H9 (cell line): Measurements from ENCODE around the gene LMBRD2. TPM values are rescaled to one million over a fixed set of nuclear protein-coding genes. Genes with fewer than 3 reads are reported as not detected.
A peak's percentile ranks its signal among the peaks of the same experiment; 100 is the strongest.

Source experiments
- DNase-seq: peaks from one replicate; pipeline ENCODE4 v3.0.0-alpha.2; 2017
- H2AFZ ChIP-seq: one replicate; pipeline ENCODE4 v1.6.1; 2013; ENCODE audit warnings: mild to moderate bottlenecking, low read length, control low read depth, moderate library complexity
- H2AK5ac ChIP-seq: 2 replicates; pipeline ENCODE4 v1.6.1; 2013; ENCODE audit warnings: low read length, control low read depth, mixed read lengths; ENCODE audit not compliant: insufficient read length
- H2BK120ac ChIP-seq: one replicate; pipeline ENCODE4 v1.6.1; 2013; ENCODE audit warnings: low read depth, mild to moderate bottlenecking, low read length, control low read depth, inconsistent platforms; ENCODE audit not compliant: poor library complexity, severe bottlenecking
- H2BK12ac ChIP-seq: 2 replicates; pipeline ENCODE4 v1.6.1; 2013; ENCODE audit warnings: low read length, control low read depth, mixed read lengths, low read depth; ENCODE audit not compliant: insufficient read length
- H2BK15ac ChIP-seq: 2 replicates; pipeline ENCODE4 v1.6.1; 2013; ENCODE audit warnings: low read depth, low read length, control low read depth
- H2BK20ac ChIP-seq: one replicate; pipeline ENCODE4 v1.6.1; 2013; ENCODE audit warnings: low read depth, mild to moderate bottlenecking, low read length, control low read depth, inconsistent platforms; ENCODE audit not compliant: poor library complexity, severe bottlenecking
- H2BK5ac ChIP-seq: 2 replicates; pipeline ENCODE4 v1.6.1; 2013; ENCODE audit warnings: low read length, control low read depth, mixed read lengths; ENCODE audit not compliant: insufficient read length
- H3K14ac ChIP-seq: 2 replicates; pipeline ENCODE4 v1.6.1; 2013; ENCODE audit warnings: low read length, control low read depth; ENCODE audit not compliant: insufficient read depth
- H3K18ac ChIP-seq: 2 replicates; pipeline ENCODE4 v1.6.1; 2013; ENCODE audit warnings: low read depth, mild to moderate bottlenecking, mixed read lengths, low read length, control low read depth; ENCODE audit not compliant: insufficient read length
- H3K23ac ChIP-seq: 2 replicates; pipeline ENCODE4 v1.6.1; 2013; ENCODE audit warnings: low read length, control low read depth, mixed read lengths, low read depth; ENCODE audit not compliant: insufficient read length
- H3K23me2 ChIP-seq: 2 replicates; pipeline ENCODE4 v1.6.1; 2013; ENCODE audit warnings: low read depth, mild to moderate bottlenecking, mixed read lengths, low read length, control low read depth; ENCODE audit not compliant: insufficient read length, poor library complexity, severe bottlenecking
- H3K27ac ChIP-seq: 2 replicates; pipeline ENCODE4 v1.5.1; 2013; ENCODE audit warnings: low read length, control low read depth, mixed read lengths, low read depth; ENCODE audit not compliant: insufficient read length
- H3K27me3 ChIP-seq: 2 replicates; pipeline ENCODE4 v1.6.1; 2013; ENCODE audit warnings: low read length, control low read depth, inconsistent platforms; ENCODE audit not compliant: insufficient read depth
- H3K4ac ChIP-seq: 2 replicates; pipeline ENCODE4 v1.6.1; 2013; ENCODE audit warnings: low read depth, mild to moderate bottlenecking, control low read depth, inconsistent platforms, low read length, moderate library complexity
- H3K4me1 ChIP-seq: 2 replicates; pipeline ENCODE4 v1.6.1; 2013; ENCODE audit warnings: low read length, control low read depth, inconsistent platforms; ENCODE audit not compliant: insufficient read depth
- H3K4me2 ChIP-seq: 2 replicates; pipeline ENCODE4 v1.6.1; 2013; ENCODE audit warnings: low read length, control low read depth, mixed read lengths; ENCODE audit not compliant: insufficient read length, insufficient read depth
- H3K56ac ChIP-seq: 2 replicates; pipeline ENCODE4 v1.6.1; 2013; ENCODE audit warnings: low read depth, mild to moderate bottlenecking, mixed read lengths, low read length, control low read depth; ENCODE audit not compliant: insufficient read length
- H3K79me1 ChIP-seq: 2 replicates; pipeline ENCODE4 v1.6.1; 2013; ENCODE audit warnings: low read depth, mild to moderate bottlenecking, moderate library complexity, low read length, control low read depth, inconsistent platforms; ENCODE audit not compliant: insufficient read depth, poor library complexity, severe bottlenecking
- H3K79me2 ChIP-seq: 2 replicates; pipeline ENCODE4 v1.6.1; 2013; ENCODE audit warnings: low read length, control low read depth, inconsistent platforms; ENCODE audit not compliant: insufficient read depth
- H3K9ac ChIP-seq: 2 replicates; pipeline ENCODE4 v1.6.1; 2013; ENCODE audit warnings: low read length, control low read depth, mixed read lengths; ENCODE audit not compliant: insufficient read length; ENCODE audit errors: extremely low read depth
- H3K9me3 ChIP-seq: one replicate; pipeline ENCODE4 v1.6.1; 2013; ENCODE audit warnings: low read depth, low read length, inconsistent platforms; ENCODE audit not compliant: control insufficient read depth
- H3T11ph ChIP-seq: one replicate; pipeline ENCODE4 v1.6.1; 2013; ENCODE audit warnings: mild to moderate bottlenecking, low read length, control low read depth, inconsistent platforms
- H4K20me1 ChIP-seq: one replicate; pipeline ENCODE4 v1.6.1; 2013; ENCODE audit not compliant: control insufficient read depth, insufficient read length, insufficient read depth
- H4K5ac ChIP-seq: 2 replicates; pipeline ENCODE4 v1.6.1; 2013; ENCODE audit warnings: low read depth, mild to moderate bottlenecking, mixed read lengths, low read length, control low read depth; ENCODE audit not compliant: insufficient read length
- H4K8ac ChIP-seq: replicated peaks from 2 replicates; pipeline ENCODE4 v1.6.1; 2013; ENCODE audit warnings: low read length, control low read depth, mixed read lengths, low read depth; ENCODE audit not compliant: insufficient read length
- H4K91ac ChIP-seq: 2 replicates; pipeline ENCODE4 v1.6.1; 2013; ENCODE audit warnings: low read depth, mild to moderate bottlenecking, moderate library complexity, mixed read lengths, low read length, control low read depth; ENCODE audit not compliant: insufficient read length
- H3K27ac Mint-ChIP-seq, 3 experiments: 2 replicates in 2 of 3; 3 replicates in 1 of 3; pipeline ENCODE4 v1.8.0; 2020 to 2021; ENCODE audit warnings: mixed read lengths in 3 of 3, mild to moderate bottlenecking in 1 of 3, moderate library complexity in 1 of 3
- H3K27me3 Mint-ChIP-seq: 2 replicates; pipeline ENCODE4 v1.8.0; 2021; ENCODE audit warnings: low read depth, mild to moderate bottlenecking, moderate library complexity, mixed read lengths
- H3K36me3 Mint-ChIP-seq, 3 experiments: 2 replicates in 2 of 3; 3 replicates in 1 of 3; pipeline ENCODE4 v1.8.0; 2020 to 2021; ENCODE audit warnings: low read depth in 3 of 3, mixed read lengths in 3 of 3; ENCODE audit not compliant: insufficient read depth in 1 of 3
- H3K4me1 Mint-ChIP-seq, 2 experiments: 2 replicates each; pipeline ENCODE4 v1.8.0; 2020; ENCODE audit warnings: mixed read lengths in 2 of 2
- H3K4me3 Mint-ChIP-seq, 2 experiments: 2 replicates in 1 of 2; 3 replicates in 1 of 2; pipeline ENCODE4 v1.8.0; 2020 to 2021; ENCODE audit warnings: mild to moderate bottlenecking in 2 of 2, mixed read lengths in 2 of 2, moderate library complexity in 1 of 2
- H3K9me3 Mint-ChIP-seq, 2 experiments: 2 replicates in 1 of 2; 3 replicates in 1 of 2; pipeline ENCODE4 v1.8.0; 2020; ENCODE audit warnings: mild to moderate bottlenecking in 2 of 2, mixed read lengths in 2 of 2, moderate library complexity in 1 of 2
- whole genome bisulfite sequencing: extraction: QIAGEN DNeasy Blood & Tissue Kit; methylation state at CpG from one replicate; pipeline ENCODE4 v1.1.7; 2013; ENCODE audit warnings: missing lambda C conversion rate, low lambda C conversion rate, mixed read lengths; ENCODE audit not compliant: insufficient read length; ENCODE audit errors: extremely low coverage; 5-methylcytosine and 5-hydroxymethylcytosine counted together
- long read RNA-seq: library from polyadenylated mRNA; unstranded; transcript quantifications from one replicate; pipeline ENCODE4 v2.0.0, GENCODE V29; 2020
- total RNA-seq: library from RNA; stranded (reverse); gene quantifications from 2 replicates; pipeline ENCODE4 v1.2.1, GENCODE V29; 2021
- TF ChIP-seq, protein P1 (sequence below): fragments of 200-600 bp; sonication (generic); conservative IDR thresholded peaks from 3 replicates; pipeline ENCODE4 v1.8.0; 2021; ENCODE audit warnings: antibody characterized with exemption, mild to moderate bottlenecking

LMBRD2 gene
- 4.3 and 5.3 TPM in 2 replicates for total RNA-seq
- long read RNA-seq, full-length matches to known transcripts: 9 of 20 reads
- long read RNA-seq, partial matches to known transcripts: 6 of 20 reads
- long read RNA-seq, other reads (novel, unspliced or antisense): 5 of 20 reads

DNA sequence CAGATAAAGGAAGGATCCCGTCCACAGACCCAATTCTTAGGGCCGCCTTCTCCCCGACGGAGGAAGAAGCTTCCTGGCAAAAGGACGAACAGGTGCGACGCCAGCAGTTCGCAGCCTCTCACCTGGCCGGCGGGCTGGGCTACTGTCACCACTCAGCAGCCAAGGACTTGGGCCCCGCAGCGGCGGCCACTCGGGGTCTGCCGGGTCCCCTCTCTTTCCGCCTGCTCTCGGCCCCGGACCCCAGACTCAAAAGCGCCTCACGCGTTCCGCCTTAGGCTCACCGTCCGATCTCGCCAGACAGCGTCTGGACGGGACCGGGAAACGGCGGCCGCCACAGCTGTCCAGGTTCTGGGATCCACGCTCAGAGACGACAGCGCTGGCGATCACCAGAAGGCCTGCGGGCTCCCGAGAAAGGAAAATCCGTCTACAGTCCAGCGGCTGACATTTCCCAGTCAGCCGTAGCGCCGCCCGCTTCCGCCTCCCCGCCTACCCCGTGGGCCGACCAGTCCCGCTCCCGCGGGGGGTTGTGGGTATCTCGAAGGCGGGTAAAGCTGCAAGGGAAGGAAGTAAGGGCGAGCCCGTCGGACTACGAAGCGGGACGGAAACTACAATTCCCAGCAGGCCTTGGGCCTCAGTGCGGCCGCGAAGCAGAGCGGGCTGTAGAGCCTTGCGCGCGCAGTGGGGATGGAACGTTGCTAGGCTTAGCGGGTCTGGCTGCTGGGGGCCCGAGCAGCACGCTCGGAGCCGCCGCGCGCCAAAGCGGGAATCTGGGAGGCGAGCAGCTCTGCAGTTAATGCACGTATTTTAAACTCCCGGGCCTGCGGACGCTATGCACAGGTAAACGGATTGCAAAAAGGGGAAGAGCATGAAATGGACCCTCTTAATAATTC, at the start of gene LMBRD2, which contains the start of gene SKP2:
Gene LMBRD2, minus strand, starts transcription at position 454 of the 890 bp plus-strand sequence. CDS start 8,538 bp downstream, outside the sequence.
Gene SKP2, plus strand, starts transcription at position 678 of the 890 bp plus-strand sequence. Its CDS starts 152 bp downstream, at position 830.
- Histone ChIP-seq H3K23me2 (peaks cover 11% of the 10 kb centered on the region), H3T11ph (no peak within 1 kb of the TSS), H3K4ac (no peak within 1 kb of the TSS), H3K56ac (no peak within 1 kb of the TSS), H3K9ac (peak within 1 kb of the TSS; percentile 96), H3K4me2 (peak within 1 kb of the TSS; percentile 92), H3K27me3 (no peaks in the 10 kb centered on the region), H3K79me1 (peaks cover 8% of the 10 kb centered on the region), H3K9me3 (no peaks in the 10 kb centered on the region), H4K91ac (no peak within 1 kb of the TSS), H2BK15ac (no peak within 1 kb of the TSS), H4K5ac (no peak within 1 kb of the TSS), H4K20me1 (no peaks in the 10 kb centered on the region), H3K14ac (peak within 1 kb of the TSS; percentile 52), H2BK120ac (no peak within 1 kb of the TSS), H2AFZ (peak within 1 kb of the TSS; percentile 42), H2BK5ac (no peak within 1 kb of the TSS), H2AK5ac (no peak within 1 kb of the TSS), H4K8ac (no peak within 1 kb of the TSS), H2BK12ac (no peak within 1 kb of the TSS), H3K18ac (no peak within 1 kb of the TSS), H3K27ac (no peak within 1 kb of the TSS), H3K4me1 (no peaks in the 10 kb centered on the region), H3K79me2 (peaks cover 4% of the 10 kb centered on the region; the same call in 1 of the 2 replicates), H2BK20ac (no peak within 1 kb of the TSS), H3K23ac (no peak within 1 kb of the TSS)
- H3K4me3 Mint-ChIP-seq: peak within 1 kb of the TSS; percentile 88 to 95
- no peaks in the 10 kb centered on the region for H3K27me3 Mint-ChIP-seq
- peaks cover 21 to 32% of the 10 kb centered on the region in 2 experiments for H3K4me1 Mint-ChIP-seq
- DNase-seq: peak; percentile 98
- H3K36me3 Mint-ChIP-seq: peaks cover 18 to 35% (median 35%) of the 10 kb centered on the region in 3 experiments; a peak in 6 of 7 replicates
- peak within 1 kb of the TSS; percentile 43 to 92 (median 74) for H3K27ac Mint-ChIP-seq
- no CpG with 5 or more reads among the region's 81 CpGs for WGBS
- TF ChIP-seq, protein P1, sequence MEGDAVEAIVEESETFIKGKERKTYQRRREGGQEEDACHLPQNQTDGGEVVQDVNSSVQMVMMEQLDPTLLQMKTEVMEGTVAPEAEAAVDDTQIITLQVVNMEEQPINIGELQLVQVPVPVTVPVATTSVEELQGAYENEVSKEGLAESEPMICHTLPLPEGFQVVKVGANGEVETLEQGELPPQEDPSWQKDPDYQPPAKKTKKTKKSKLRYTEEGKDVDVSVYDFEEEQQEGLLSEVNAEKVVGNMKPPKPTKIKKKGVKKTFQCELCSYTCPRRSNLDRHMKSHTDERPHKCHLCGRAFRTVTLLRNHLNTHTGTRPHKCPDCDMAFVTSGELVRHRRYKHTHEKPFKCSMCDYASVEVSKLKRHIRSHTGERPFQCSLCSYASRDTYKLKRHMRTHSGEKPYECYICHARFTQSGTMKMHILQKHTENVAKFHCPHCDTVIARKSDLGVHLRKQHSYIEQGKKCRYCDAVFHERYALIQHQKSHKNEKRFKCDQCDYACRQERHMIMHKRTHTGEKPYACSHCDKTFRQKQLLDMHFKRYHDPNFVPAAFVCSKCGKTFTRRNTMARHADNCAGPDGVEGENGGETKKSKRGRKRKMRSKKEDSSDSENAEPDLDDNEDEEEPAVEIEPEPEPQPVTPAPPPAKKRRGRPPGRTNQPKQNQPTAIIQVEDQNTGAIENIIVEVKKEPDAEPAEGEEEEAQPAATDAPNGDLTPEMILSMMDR: no peak
- 0 out of 5 replicates have a peak, but pooled peaks cover 0 to 3% of the 10 kb centered on the region in 2 experiments for H3K9me3 Mint-ChIP-seq
